LNCaP clone FGC (cell line): ENCODE measurements around the gene PACRG.

Experiments
- DNase-seq: peaks from one replicate; pipeline ENCODE4 v3.0.0-alpha.2; 2011; ENCODE audit warnings: low read depth
- H3K4me3 ChIP-seq: 2 replicates; pipeline ENCODE4 v1.5.1; 2011; ENCODE audit warnings: mild to moderate bottlenecking, low read depth, low read length, control low read depth
- CTCF ChIP-seq: IDR thresholded peaks from 2 replicates; pipeline ENCODE4 v1.5.1; 2012; ENCODE audit warnings: mild to moderate bottlenecking; ENCODE audit not compliant: control insufficient read depth, insufficient read depth; ENCODE audit errors: extremely low read depth

PACRG gene

GRCh38 chr6:162770136-162770535 lies 42.4 kb downstream of the PACRG start:
- TF ChIP-seq CTCF, result no peak
- no peak for DNase-seq
- no peak overlapping the region for H3K4me3 ChIP-seq

- no peak for TF ChIP-seq CTCF
- H3K4me3 ChIP-seq, result no peak overlapping the region
Observed at GRCh38 chr6:162770955-162771354, 43.2 kb downstream of the PACRG start.

GRCh38 chr6:162772466-162772865 lies 44.7 kb downstream of the PACRG start:
- DNase-seq, result no peak
- H3K4me3 ChIP-seq, result no peak overlapping the region
- TF ChIP-seq CTCF, result no peak

More at GRCh38 chr6:162770955-162771354, 43.2 kb downstream of the PACRG start:
- no peak for DNase-seq

GRCh38 chr6:162773996-162774395 lies 46.2 kb downstream of the PACRG start:
- TF ChIP-seq CTCF, result no peak
- H3K4me3 ChIP-seq, result no peak overlapping the region
- DNase-seq, result no peak

- no peak for DNase-seq
- no peak overlapping the region for H3K4me3 ChIP-seq
- TF ChIP-seq CTCF, result no peak
Observed at GRCh38 chr6:162777091-162777490, 49.3 kb downstream of the PACRG start.

- no peak for TF ChIP-seq CTCF
- no peak for DNase-seq
Observed at GRCh38 chr6:162778603-162779002, 50.8 kb downstream of the PACRG start.

GRCh38 chr6:162785632-162786242 lies 58.0 kb downstream of the PACRG start:
- no peak for DNase-seq
- no peak for TF ChIP-seq CTCF
- H3K4me3 ChIP-seq, result no peak overlapping the region

More at GRCh38 chr6:162778603-162779002, 50.8 kb downstream of the PACRG start:
- H3K4me3 ChIP-seq, result no peak overlapping the region
